ENCODE data around the gene UROD.
A peak's percentile ranks its signal among the peaks of the same experiment; 100 is the strongest.

Gene UROD

GRCh38 chr1:45009296-45009865 is 2.7 kb upstream of the UROD start:
- DNase-seq, result no peak

GRCh38 chr1:45009956-45010854 is 1.8 kb upstream of the UROD start:
- no peak for DNase-seq

GRCh38 chr1:45010855-45011811 is 921 bp upstream of the UROD start, which contains the start of gene HECTD3:
TSS of gene HECTD3 (minus strand) at chr1:45011324. CDS start at chr1:45011257, 67 bp downstream.
- peak; percentile 72 for DNase-seq

GRCh38 chr1:45012639-45013278 is 705 bp downstream of the UROD start:
- peak; percentile 42 for DNase-seq

- DNase-seq, result no peak
Observed at GRCh38 chr1:45013551-45014209, 1.6 kb downstream of the UROD start.

GRCh38 chr1:45014321-45015028 is 2.4 kb downstream of the UROD start:
- DNase-seq, result peak; percentile 44

GRCh38 chr1:45015683-45016082 is 3.6 kb downstream of the UROD start:
- no peak for DNase-seq

GRCh38 chr1:45016090-45016697 is 4.1 kb downstream of the UROD start:
- no peak for DNase-seq

GRCh38 chr1:45016767-45017166 is 4.7 kb downstream of the UROD start:
- no peak for DNase-seq

- no peak for DNase-seq
Observed at GRCh38 chr1:45018599-45019230, 6.7 kb downstream of the UROD start.

GRCh38 chr1:45023663-45024062 is 11.6 kb downstream of the UROD start:
- DNase-seq, result no peak

GRCh38 chr1:45026446-45026845 is 14.4 kb downstream of the UROD start:
- DNase-seq, result no peak

GRCh38 chr1:45032837-45033236 is 20.8 kb downstream of the UROD start:
- no peak for DNase-seq

- no peak for DNase-seq
Observed at GRCh38 chr1:45033356-45033755, 21.3 kb downstream of the UROD start.

- no peak for DNase-seq
Observed at GRCh38 chr1:45035631-45036301, 23.7 kb downstream of the UROD start.

- no peak for DNase-seq
Observed at GRCh38 chr1:45037456-45037855, 25.4 kb downstream of the UROD start.

- DNase-seq, result no peak
Observed at GRCh38 chr1:45038240-45038639, 26.2 kb downstream of the UROD start.

GRCh38 chr1:45038661-45039364 is 26.8 kb downstream of the UROD start:
- DNase-seq, result no peak

- no peak for DNase-seq
Observed at GRCh38 chr1:45040297-45040696, 28.2 kb downstream of the UROD start.

Data from KG1 (cell line).